ENCODE data around the gene GP5. TPM values are rescaled to one million over a fixed set of nuclear protein-coding genes. Genes with fewer than 3 reads are reported as not detected.
A peak's percentile ranks its signal among the peaks of the same experiment; 100 is the strongest.

Gene GP5
- total RNA-seq, 2 donors from 2014 or later: not detected

DNA sequence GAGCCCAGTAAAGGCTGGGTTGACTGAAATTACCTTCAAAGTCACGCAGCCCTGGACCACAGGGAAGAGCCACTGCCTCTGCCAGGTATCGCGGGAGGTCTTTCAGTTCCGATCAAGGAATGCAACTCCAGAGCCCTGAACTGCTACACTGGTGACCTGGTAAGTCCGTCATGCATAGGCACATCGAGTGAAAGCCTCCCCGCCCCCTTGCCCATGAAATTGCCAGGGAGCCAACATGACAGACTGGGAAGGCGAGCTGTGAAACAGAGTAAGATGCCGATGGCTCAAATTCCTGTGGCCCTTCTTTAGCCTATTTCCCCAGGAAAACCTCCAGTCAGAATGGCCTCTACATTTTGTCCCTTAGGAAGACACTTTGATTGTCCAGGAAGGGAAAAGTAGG lies 2.3 kb upstream of the GP5 start:
- Histone ChIP-seq H3K4me1 (replicated peaks) (no peaks in the 10 kb centered on the region), H3K9me3 (no peaks in the 10 kb centered on the region), H3K27ac (no peak overlapping the region), H3K27me3 (replicated peaks; ENCODE audit: insufficient read depth) (peaks cover 8% of the 10 kb centered on the region), H3K36me3 (no peaks in the 10 kb centered on the region), H3K4me3 (no peak overlapping the region)
- 88% methylated on average over 9 of the region's 9 CpGs for WGBS
- DNase-seq (ENCODE audit: low spot score): no peak
- TF ChIP-seq POLR2A (IDR thresholded peaks at IDR 0.05) (no peak), POLR2AphosphoS5 (IDR thresholded peaks at IDR 0.05) (no peak)
- TF ChIP-seq, protein P1, sequence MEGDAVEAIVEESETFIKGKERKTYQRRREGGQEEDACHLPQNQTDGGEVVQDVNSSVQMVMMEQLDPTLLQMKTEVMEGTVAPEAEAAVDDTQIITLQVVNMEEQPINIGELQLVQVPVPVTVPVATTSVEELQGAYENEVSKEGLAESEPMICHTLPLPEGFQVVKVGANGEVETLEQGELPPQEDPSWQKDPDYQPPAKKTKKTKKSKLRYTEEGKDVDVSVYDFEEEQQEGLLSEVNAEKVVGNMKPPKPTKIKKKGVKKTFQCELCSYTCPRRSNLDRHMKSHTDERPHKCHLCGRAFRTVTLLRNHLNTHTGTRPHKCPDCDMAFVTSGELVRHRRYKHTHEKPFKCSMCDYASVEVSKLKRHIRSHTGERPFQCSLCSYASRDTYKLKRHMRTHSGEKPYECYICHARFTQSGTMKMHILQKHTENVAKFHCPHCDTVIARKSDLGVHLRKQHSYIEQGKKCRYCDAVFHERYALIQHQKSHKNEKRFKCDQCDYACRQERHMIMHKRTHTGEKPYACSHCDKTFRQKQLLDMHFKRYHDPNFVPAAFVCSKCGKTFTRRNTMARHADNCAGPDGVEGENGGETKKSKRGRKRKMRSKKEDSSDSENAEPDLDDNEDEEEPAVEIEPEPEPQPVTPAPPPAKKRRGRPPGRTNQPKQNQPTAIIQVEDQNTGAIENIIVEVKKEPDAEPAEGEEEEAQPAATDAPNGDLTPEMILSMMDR (IDR thresholded peaks at IDR 0.05): no peak
- intact Hi-C loops (cut with DNase I): no loop called here

DNA sequence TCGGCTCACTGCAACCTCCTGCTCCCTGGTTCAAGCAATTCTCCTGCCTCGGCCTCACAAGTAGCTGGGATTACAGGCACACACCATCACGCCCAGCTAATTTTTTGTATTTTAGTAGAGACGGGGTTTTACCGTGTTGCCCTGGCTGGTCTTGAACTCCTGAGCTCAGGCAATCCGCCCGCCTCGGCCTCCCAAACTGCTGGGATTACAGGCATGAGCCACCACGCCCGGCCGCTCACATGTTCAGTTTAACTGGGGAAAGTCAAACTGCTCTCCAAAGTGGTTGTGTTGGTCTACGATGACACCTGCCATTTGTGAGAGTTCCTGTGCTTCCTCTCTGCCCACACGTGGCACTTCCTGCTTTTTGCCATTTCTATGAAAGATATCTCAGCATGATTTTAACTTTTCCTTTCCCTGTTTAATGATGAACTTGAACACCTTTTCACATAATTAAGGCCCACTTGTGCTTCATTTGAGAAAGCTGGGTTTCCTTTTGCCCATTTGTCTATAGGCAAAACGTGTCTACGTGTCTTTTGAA lies 877 bp upstream of the GP5 start:
- intact Hi-C loops (cut with DNase I): no loop called here
- H3K27ac ChIP-seq: no peak overlapping the region
- WGBS: 91% methylated on average over 15 of the region's 15 CpGs
- no peak for TF ChIP-seq POLR2AphosphoS5 (IDR thresholded peaks at IDR 0.05)
- TF ChIP-seq POLR2A (IDR thresholded peaks at IDR 0.05): no peak
- TF ChIP-seq, protein P1 (IDR thresholded peaks at IDR 0.05): no peak
- no peaks in the 10 kb centered on the region for H3K36me3 ChIP-seq
- H3K9me3 ChIP-seq: no peaks in the 10 kb centered on the region
- no peak overlapping the region for H3K4me3 ChIP-seq
- H3K4me1 ChIP-seq (replicated peaks): no peaks in the 10 kb centered on the region
- peaks cover 8% of the 10 kb centered on the region for H3K27me3 ChIP-seq (replicated peaks; ENCODE audit: insufficient read depth)
- DNase-seq (ENCODE audit: low spot score): no peak

DNA sequence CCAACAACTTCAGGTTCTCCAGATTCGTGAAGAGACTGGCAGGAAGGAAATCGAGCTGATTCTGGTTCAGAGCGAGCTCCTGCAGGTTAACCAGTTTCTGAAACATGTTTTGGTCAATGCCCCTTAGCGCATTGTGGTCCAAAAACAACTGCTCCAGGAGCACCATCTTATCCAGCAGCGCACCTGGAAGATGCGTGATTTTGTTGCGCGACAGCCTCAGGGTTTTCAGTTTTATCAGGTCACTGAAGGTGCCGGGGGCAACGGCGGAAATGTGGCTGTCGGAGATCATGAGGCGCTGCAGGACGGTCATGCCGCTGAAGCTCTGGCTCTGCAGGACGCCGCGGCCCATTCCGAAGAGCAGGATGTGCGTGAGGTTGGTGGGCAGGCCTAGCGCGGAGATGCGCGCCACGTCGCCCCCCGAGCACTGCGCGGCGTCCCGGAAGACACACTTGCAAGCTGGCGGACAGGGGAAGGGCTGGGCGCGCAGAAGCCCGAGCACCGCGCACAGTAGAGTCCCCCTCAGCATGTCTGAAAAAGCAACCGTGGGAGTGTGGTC lies 1.2 kb downstream of the GP5 start:
- TF ChIP-seq POLR2A (IDR thresholded peaks at IDR 0.05): no peak
- TF ChIP-seq, protein P1 (IDR thresholded peaks at IDR 0.05): no peak
- TF ChIP-seq POLR2AphosphoS5 (IDR thresholded peaks at IDR 0.05): no peak
- WGBS: 20% methylated on average over 34 of the region's 38 CpGs
- intact Hi-C loops (cut with DNase I): no loop called here

DNA sequence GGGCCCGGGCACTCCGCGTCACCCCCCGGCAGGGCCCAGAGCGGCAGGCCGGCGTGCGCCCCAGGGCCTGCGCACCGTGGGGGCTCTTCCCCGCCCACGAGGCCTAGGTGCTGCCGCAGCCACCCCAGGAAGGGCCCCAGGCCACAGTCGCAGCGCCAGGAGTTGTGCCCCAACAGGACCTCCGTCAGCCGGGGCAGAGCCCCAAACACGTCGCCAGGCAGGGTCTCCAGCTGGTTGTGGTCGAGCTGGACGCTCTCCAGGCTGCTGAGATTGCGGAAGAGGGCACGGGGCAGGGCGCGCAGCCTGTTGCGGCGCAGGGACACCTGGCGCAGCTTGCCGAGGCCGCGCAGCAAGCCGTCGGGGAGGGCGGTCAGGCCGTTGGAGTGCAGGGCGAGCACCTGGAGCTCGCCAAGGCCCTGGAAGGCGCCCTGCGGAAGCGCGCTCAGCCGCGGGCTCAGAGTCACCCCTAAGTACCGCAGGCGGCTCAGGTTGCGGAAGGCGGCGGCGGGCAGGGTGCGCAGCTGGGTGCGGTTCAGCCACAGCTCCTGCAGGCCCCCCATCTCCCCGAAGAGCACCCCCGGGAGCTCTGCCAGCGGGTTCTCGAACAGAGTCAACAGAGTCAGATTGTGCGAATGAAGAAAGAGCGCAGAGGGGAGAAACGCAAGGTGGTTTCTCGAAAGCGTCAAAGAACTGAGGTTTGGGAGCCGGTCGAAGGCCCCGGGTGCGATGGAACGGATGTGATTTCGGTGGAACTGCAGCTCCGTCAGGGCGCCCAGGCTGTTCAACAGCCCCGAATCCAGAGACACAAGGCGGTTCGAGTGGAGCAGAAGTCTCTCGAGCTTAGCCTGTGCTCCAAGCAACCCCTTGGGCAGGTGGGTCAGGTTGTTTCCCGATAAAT lies 2.0 kb downstream of the GP5 start:
- DNase-seq (ENCODE audit: low spot score): no peak
- no peak overlapping the region for H3K27ac ChIP-seq
- H3K36me3 ChIP-seq: no peaks in the 10 kb centered on the region
- H3K4me3 ChIP-seq: peak overlapping the region in 1 of 2 donors; percentile 3
- peaks cover 8% of the 10 kb centered on the region for H3K27me3 ChIP-seq (replicated peaks; ENCODE audit: insufficient read depth)
- TF ChIP-seq POLR2A (IDR thresholded peaks at IDR 0.05) (no peak), POLR2AphosphoS5 (IDR thresholded peaks at IDR 0.05) (no peak)
- TF ChIP-seq, protein P1 (IDR thresholded peaks at IDR 0.05): no peak
- no peaks in the 10 kb centered on the region for H3K4me1 ChIP-seq (replicated peaks)
- H3K9me3 ChIP-seq: no peaks in the 10 kb centered on the region
- intact Hi-C loops (cut with DNase I): no loop called here
- 33% methylated on average over 45 of the region's 73 CpGs for WGBS

More for the DNA sequence above, 1.2 kb downstream of the GP5 start:
- no peak for DNase-seq (ENCODE audit: low spot score)
- no peak overlapping the region for H3K27ac ChIP-seq
- H3K27me3 ChIP-seq (replicated peaks; ENCODE audit: insufficient read depth): peaks cover 8% of the 10 kb centered on the region
- no peaks in the 10 kb centered on the region for H3K4me1 ChIP-seq (replicated peaks)
- H3K4me3 ChIP-seq: no peak overlapping the region
- no peaks in the 10 kb centered on the region for H3K9me3 ChIP-seq
- no peaks in the 10 kb centered on the region for H3K36me3 ChIP-seq

All from prostate gland (tissue), 2 donors.